IMR-90 (cell line): ENCODE data around the gene UBL4B.

Experiments
- CEBPB ChIP-seq: IDR thresholded peaks from 2 replicates; pipeline ENCODE4 v1.6.1; 2012; ENCODE audit warnings: low read depth, low read length, improper control_type of control experiment
- CHD1 ChIP-seq: IDR thresholded peaks from 2 replicates; pipeline ENCODE4 v1.6.1; 2012; ENCODE audit warnings: low read depth, low read length, improper control_type of control experiment
- CTCF ChIP-seq: conservative IDR thresholded peaks from 2 replicates; pipeline ENCODE4 v1.5.1; 2012; ENCODE audit warnings: mild to moderate bottlenecking, low read depth, low read length, improper control_type of control experiment
- MAZ ChIP-seq: IDR thresholded peaks from 2 replicates; pipeline ENCODE4 v1.6.1; 2012; ENCODE audit warnings: low read depth, mild to moderate bottlenecking, low read length, improper control_type of control experiment, moderate library complexity, borderline replicate concordance
- NFE2L2 ChIP-seq: fragments of 150-350 bp; IDR thresholded peaks from 2 replicates; pipeline ENCODE4 v1.6.1; 2016; ENCODE audit warnings: low read depth, mild to moderate bottlenecking, low read length
- POLR2A ChIP-seq: IDR thresholded peaks from 2 replicates; pipeline ENCODE4 v1.6.1; 2012; ENCODE audit warnings: mild to moderate bottlenecking, low read depth, low read length
- RCOR1 ChIP-seq: IDR thresholded peaks from 2 replicates; pipeline ENCODE4 v1.6.1; 2012; ENCODE audit warnings: mild to moderate bottlenecking, low read length, improper control_type of control experiment; ENCODE audit not compliant: insufficient replicate concordance
- RFX5 ChIP-seq: IDR thresholded peaks from 2 replicates; pipeline ENCODE4 v1.8.0; 2012; ENCODE audit warnings: low read depth, mild to moderate bottlenecking, low read length, moderate library complexity
- USF2 ChIP-seq: fragments of 150-350 bp; IDR thresholded peaks from 2 replicates; pipeline ENCODE4 v1.6.1; 2017; ENCODE audit warnings: mild to moderate bottlenecking, antibody characterized with exemption, low read length, low read depth

GRCh38 chr1:110151175-110151669 lies 39.0 kb downstream of the UBL4B start:
- TF ChIP-seq CTCF, result no peak
- no peak for TF ChIP-seq POLR2A
- no peak for TF ChIP-seq RCOR1
- TF ChIP-seq RFX5, result no peak
- TF ChIP-seq NFE2L2, result no peak
- TF ChIP-seq CEBPB, result no peak
- no peak for TF ChIP-seq USF2
- TF ChIP-seq MAZ, result no peak
- TF ChIP-seq CHD1, result no peak
